Hepatic stellate cell (primary cell): ENCODE measurements around the gene DLGAP1.

Experiments used
- DNase-seq: peaks from one replicate; pipeline ENCODE4 v3.0.0; 2011; ENCODE audit warnings: low spot score

The DLGAP1 gene

GRCh38 chr18:3689986-3690763, 764.9 kb downstream of the DLGAP1 start:
- no peak for DNase-seq

- no peak for DNase-seq
Observed at GRCh38 chr18:3689091-3689490, 766.0 kb downstream of the DLGAP1 start.

GRCh38 chr18:3688690-3689089, 766.4 kb downstream of the DLGAP1 start:
- peak; percentile 59 for DNase-seq

GRCh38 chr18:3683483-3683882, 771.6 kb downstream of the DLGAP1 start:
- DNase-seq: no peak

- DNase-seq: no peak
Observed at GRCh38 chr18:3682061-3682460, 773.0 kb downstream of the DLGAP1 start.

- no peak for DNase-seq
Observed at GRCh38 chr18:3679241-3679640, 775.9 kb downstream of the DLGAP1 start.

GRCh38 chr18:3675994-3676393, 779.1 kb downstream of the DLGAP1 start:
- no peak for DNase-seq

GRCh38 chr18:3675446-3675845, 779.7 kb downstream of the DLGAP1 start:
- DNase-seq: no peak

- no peak for DNase-seq
Observed at GRCh38 chr18:3671176-3671575, 783.9 kb downstream of the DLGAP1 start.

- DNase-seq: no peak
Observed at GRCh38 chr18:3669376-3669775, 785.7 kb downstream of the DLGAP1 start.

GRCh38 chr18:3667255-3668137, 787.6 kb downstream of the DLGAP1 start:
- DNase-seq: no peak

- no peak for DNase-seq
Observed at GRCh38 chr18:3666526-3667254, 788.4 kb downstream of the DLGAP1 start.

GRCh38 chr18:3665780-3666525, 789.2 kb downstream of the DLGAP1 start:
- DNase-seq: peak; percentile 81

GRCh38 chr18:3665204-3665603, 789.9 kb downstream of the DLGAP1 start:
- DNase-seq: no peak

GRCh38 chr18:3664563-3665178, 790.4 kb downstream of the DLGAP1 start:
- DNase-seq: no peak

GRCh38 chr18:3663870-3664512, 791.1 kb downstream of the DLGAP1 start:
- no peak for DNase-seq

GRCh38 chr18:3661989-3662388, 793.1 kb downstream of the DLGAP1 start:
- no peak for DNase-seq

- no peak for DNase-seq
Observed at GRCh38 chr18:3660739-3661515, 794.2 kb downstream of the DLGAP1 start.

GRCh38 chr18:3658529-3658928, 796.6 kb downstream of the DLGAP1 start:
- DNase-seq: no peak
